Femur (tissue), 1 donor: ENCODE data around the gene MARCHF6.
"Not testable (repeated sequence)": the region's sequence is repeated elsewhere in the genome, so short reads cannot be mapped to it uniquely, and the experiment has no call there.

ENCODE experiments used
- DNase-seq: peaks from one replicate; pipeline ENCODE4 v3.0.0-alpha.2; 2017

MARCHF6 gene

GRCh38 chr5:10351199-10351905 is 2.1 kb upstream of the MARCHF6 start:
- no peak for DNase-seq

GRCh38 chr5:10351919-10352318 is 1.6 kb upstream of the MARCHF6 start:
- no peak for DNase-seq

- DNase-seq: no peak
Observed at GRCh38 chr5:10352430-10353240, 860 bp upstream of the MARCHF6 start.

GRCh38 chr5:10354048-10354872 is 765 bp downstream of the MARCHF6 start:
- peak; percentile 78 for DNase-seq

GRCh38 chr5:10355071-10355889 is 1.8 kb downstream of the MARCHF6 start:
- no peak for DNase-seq

- DNase-seq: no peak
Observed at GRCh38 chr5:10358999-10359398, 5.5 kb downstream of the MARCHF6 start.

GRCh38 chr5:10360686-10361085 is 7.2 kb downstream of the MARCHF6 start:
- DNase-seq: no peak

GRCh38 chr5:10363519-10364185 is 10.2 kb downstream of the MARCHF6 start:
- DNase-seq: no peak

GRCh38 chr5:10364186-10364689 is 10.7 kb downstream of the MARCHF6 start:
- no peak for DNase-seq

GRCh38 chr5:10365782-10366181 is 12.3 kb downstream of the MARCHF6 start:
- no peak for DNase-seq

GRCh38 chr5:10366310-10367272 is 13.1 kb downstream of the MARCHF6 start:
- DNase-seq: no peak

GRCh38 chr5:10367579-10367978 is 14.1 kb downstream of the MARCHF6 start:
- no peak for DNase-seq

- DNase-seq: no peak
Observed at GRCh38 chr5:10370931-10371330, 17.4 kb downstream of the MARCHF6 start.

GRCh38 chr5:10371369-10371768 is 17.9 kb downstream of the MARCHF6 start:
- DNase-seq: not testable (repeated sequence)

GRCh38 chr5:10372726-10373709 is 19.5 kb downstream of the MARCHF6 start:
- no peak for DNase-seq

GRCh38 chr5:10374046-10375022 is 20.8 kb downstream of the MARCHF6 start:
- DNase-seq: no peak

GRCh38 chr5:10375146-10375545 is 21.7 kb downstream of the MARCHF6 start:
- DNase-seq: not testable (repeated sequence)

- no peak for DNase-seq
Observed at GRCh38 chr5:10376544-10376943, 23.0 kb downstream of the MARCHF6 start.
